DND-41 (cell line): ENCODE measurements around the gene LRRC8D.

Experiments
- EZH2 ChIP-seq: IDR thresholded peaks from 3 replicates; pipeline ENCODE4 v1.6.1; 2012; ENCODE audit warnings: borderline replicate concordance, low read depth, mild to moderate bottlenecking, moderate library complexity, low read length, inconsistent platforms; ENCODE audit not compliant: severe bottlenecking
- TF ChIP-seq, protein P1 (sequence below): IDR thresholded peaks from 2 replicates; pipeline ENCODE4 v1.5.1; 2012; ENCODE audit warnings: borderline replicate concordance, low read length, moderate library complexity, mild to moderate bottlenecking; ENCODE audit not compliant: poor library complexity, severe bottlenecking; ENCODE audit errors: extremely low read depth

DNA sequence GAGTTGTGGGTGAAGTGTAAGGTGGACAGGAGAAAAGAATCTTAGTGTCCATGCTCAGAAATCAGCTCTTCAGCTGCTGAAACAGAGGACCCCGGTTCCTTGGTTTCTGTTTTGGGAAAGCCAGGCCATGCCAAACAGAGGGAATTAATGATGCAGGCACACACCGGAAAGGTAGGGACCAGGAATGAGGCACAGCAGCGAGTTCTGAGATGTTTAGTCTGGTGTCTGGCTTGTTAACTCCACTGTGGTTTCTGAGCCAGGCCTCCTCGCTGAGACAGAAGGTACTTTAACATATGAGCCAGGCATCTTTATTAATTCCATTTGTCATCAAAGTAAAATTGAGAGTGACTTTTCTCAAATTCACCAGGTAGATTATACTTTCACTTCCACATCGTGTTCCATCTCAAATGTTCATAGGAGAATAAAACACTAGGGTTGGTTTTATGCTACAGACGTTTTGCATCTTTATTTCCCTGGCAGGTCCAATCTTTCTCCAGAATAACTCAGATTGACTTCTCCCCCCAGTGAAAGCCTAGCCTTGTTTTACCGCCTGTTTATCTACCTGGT is 23.5 kb downstream of the LRRC8D start:
- TF ChIP-seq, protein P1, sequence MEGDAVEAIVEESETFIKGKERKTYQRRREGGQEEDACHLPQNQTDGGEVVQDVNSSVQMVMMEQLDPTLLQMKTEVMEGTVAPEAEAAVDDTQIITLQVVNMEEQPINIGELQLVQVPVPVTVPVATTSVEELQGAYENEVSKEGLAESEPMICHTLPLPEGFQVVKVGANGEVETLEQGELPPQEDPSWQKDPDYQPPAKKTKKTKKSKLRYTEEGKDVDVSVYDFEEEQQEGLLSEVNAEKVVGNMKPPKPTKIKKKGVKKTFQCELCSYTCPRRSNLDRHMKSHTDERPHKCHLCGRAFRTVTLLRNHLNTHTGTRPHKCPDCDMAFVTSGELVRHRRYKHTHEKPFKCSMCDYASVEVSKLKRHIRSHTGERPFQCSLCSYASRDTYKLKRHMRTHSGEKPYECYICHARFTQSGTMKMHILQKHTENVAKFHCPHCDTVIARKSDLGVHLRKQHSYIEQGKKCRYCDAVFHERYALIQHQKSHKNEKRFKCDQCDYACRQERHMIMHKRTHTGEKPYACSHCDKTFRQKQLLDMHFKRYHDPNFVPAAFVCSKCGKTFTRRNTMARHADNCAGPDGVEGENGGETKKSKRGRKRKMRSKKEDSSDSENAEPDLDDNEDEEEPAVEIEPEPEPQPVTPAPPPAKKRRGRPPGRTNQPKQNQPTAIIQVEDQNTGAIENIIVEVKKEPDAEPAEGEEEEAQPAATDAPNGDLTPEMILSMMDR: no peak
- no peak for TF ChIP-seq EZH2
